ENCODE results near the gene MFF.
A peak's percentile ranks its signal among the peaks of the same experiment; 100 is the strongest.

Gene MFF, protein sequence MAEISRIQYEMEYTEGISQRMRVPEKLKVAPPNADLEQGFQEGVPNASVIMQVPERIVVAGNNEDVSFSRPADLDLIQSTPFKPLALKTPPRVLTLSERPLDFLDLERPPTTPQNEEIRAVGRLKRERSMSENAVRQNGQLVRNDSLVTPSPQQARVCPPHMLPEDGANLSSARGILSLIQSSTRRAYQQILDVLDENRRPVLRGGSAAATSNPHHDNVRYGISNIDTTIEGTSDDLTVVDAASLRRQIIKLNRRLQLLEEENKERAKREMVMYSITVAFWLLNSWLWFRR

DNA sequence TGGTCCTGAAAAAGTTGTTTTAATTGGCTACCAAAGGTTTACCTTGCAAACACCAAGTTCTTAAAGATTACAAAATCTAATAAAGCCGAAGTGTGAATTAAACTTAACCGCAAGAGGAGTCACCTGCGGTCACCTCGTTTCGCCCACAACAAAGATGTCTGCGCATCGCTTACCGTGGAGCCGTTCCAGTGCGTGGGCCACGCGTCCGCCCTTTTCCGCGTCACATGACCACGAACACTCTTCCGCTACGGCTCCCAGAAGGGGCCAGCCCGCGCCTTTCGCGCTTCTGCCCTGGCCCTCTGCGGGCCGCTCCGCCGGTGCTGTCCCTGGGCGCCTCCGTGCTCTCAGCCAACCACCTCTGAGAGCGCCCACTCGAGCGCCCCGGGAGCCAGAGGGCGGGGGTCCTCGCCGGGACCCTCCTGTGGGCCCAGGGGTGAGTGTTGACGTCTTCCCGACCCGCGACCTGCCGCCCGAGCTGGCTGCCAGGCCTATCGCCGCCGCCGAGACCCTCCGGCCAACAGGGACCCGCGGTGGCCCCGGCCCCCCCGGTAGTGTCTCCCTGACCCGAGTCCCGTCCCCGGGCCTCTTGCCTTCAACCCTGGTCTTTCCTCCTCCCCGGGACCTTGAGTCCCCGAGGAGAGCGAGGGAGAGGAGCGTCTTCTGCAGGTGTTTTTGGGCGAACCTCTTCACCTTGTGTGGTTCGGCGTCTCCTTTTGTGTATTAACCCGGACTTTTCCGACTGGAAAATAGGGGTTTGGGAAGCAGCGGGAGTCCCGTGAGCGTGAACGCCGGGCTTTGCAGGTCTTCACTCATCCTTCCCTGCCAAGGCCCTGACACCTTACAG is at the start of gene MFF:
MFF (plus strand) TSS at position 257 of the 844 bp plus-strand sequence. CDS start 5,415 bp downstream, outside the sequence.
- DNase-seq, result peak; percentile 95

DNA sequence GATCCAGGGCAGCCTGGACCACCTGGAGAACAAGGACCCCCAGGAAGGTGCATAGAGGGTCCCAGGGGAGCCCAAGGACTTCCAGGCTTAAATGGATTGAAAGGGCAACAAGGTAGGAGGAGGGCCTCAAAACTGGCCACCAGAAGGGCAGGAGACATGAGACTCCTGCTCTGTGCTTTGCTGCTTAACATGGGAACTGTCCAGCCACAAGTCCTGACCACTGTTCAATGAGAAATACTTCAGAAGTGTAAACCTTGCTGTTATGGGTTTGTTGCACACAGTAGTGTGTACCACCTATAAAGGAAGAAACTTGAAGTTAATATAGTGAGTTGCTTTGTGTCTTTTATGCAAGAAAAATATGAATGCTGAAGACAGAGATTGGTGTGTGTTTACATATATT is 44.2 kb upstream of the MFF start:
- no peak for DNase-seq

DNA sequence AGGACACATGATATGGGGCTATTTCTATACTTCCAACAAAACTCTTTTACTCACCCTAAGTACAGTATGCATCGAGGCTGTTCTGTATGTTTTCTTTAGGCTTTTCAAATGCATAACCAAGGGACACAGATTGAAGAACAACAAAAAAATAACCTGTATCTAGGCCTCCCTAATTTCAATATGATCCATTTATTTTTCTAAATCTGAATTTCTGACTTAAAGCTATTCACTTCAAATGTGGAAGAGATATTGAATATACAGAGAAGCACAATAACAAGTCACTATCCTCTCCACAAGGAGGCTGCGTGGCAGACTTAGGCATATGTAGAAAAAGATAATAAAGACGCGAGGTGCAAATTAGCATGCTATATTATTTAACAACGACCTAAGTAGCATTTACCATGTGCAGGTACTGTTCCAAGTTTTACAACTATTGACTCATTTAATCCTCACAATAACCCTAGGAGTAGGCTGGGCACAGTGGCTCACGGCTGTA is 39.3 kb upstream of the MFF start:
- no peak for DNase-seq

DNA sequence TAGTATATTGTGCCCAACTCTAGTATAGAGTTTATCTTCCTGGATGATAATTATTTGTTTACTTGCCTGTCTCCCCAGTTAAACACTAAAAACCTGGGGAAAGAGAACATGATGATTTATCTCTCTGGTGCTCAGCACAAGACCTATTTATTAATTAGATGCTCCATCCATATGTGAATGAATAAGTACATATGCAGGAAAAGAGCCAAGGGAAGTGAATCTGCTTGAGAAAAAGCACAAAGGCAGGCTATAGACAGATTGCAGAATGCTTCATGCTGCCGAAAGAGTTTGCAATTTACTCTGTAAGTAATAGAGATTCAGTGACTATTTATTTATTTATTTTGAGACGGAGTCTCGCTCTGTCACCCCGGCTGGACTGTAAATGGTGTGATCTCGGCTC is 37.3 kb upstream of the MFF start:
- DNase-seq, result no peak

DNA sequence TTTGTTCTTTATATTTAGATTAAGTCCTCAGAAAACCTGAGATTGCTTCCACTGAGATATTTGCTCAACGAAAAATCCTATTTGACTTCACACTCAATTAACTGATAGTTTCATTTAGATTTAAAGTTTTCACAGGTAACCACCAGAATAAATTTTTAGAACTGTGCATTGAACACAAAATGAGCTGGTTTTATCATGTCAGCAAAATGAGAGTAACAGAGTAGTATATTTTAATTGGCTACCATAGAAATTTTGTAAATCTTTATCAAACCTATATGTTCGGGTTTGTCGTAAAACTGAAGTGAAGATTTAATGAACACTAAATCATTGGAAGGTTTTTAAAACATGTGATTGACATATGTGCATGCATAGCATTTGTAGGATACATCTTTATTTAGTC is 32.7 kb upstream of the MFF start:
- DNase-seq, result no peak

DNA sequence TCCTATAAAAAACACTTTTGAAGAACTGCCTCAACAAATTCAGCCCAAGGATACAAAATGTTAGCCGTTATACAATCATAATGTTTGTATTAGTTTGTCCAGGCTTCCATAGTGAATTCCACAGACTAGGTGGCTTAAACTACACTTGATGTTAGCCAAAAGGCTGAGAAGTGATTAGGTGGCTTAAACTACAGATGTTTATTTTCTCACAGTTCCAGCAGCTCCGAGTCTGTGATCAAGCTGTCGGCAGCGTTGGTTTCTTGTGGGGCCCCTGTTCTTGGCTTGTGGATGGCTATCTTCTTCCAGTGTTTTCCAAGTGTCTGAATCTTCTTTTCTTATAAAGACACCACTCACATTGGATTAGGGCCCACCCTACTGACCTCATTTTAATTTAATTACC is 31.5 kb upstream of the MFF start:
- no peak for DNase-seq

DNA sequence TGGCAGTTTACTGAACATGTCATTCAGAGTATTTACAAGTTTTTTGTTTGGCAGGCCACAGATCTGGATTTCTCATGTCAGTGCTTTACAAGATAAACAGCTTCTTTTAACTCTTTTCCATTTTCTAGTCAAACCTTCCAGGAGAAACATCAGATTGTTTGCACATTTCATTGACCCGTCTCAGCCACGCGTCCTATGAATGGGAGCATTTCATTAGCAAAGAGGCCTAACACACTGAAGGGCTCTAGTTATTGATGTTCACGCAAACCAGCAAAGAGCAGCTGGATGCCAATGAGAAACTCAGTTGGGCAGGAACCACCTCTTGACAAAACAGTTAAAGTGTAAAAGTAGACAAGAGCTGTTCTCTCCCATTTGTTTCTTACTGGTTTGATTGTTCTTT is 29.2 kb upstream of the MFF start:
- DNase-seq, result peak; percentile 56

DNA sequence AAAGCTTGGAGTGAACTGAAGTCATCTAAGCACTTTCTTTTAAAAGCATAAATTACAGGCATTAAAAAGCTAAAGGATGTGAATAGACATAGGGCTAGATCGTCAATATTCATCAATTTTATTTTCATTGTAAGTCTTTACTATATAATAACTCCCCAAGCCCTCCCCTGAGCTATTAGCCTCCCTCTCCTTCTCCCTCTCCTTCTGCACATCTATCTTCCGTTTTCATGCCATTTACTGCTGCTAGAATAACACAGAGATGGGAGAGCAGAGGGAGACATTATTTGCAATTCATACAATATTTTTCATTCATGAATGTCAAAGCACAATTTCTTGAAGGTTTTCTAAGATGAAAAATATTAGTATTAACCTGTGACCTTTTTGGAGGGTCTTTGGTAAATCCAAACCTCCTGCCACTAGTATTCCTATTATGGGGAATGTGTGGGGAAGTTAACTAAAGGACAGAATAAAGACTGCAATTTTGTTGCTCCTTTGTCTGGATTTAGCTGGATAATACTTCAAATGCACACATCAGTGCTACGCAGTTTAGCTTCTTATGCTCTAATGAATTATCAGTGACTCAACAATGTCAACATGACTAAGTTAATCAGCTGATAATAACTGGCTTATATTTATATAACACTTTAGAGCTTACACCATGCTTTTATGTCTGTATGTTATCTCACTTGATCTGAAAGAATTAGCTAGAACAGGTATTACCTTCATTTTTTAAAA is 28.2 kb upstream of the MFF start:
- DNase-seq, result peak; percentile 5

DNA sequence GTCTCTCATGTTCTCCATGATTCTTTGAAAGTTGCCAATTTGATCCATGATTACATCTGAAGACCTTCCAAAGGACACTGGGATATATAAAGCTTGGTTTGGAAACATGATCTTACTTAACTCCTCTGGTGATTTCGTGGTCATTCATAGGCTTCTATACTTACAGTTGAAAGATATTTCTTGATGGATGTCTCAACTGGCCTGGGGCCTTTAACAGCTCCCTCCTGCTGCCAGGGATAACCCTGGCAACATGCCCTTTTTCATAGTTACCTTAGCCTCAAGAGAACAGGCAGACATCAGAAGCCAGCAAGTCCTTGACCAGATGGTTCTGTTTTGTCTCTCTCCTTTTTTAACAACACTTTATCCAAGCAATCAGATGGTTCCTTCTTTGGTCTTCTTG is 23.5 kb upstream of the MFF start:
- no peak for DNase-seq

DNA sequence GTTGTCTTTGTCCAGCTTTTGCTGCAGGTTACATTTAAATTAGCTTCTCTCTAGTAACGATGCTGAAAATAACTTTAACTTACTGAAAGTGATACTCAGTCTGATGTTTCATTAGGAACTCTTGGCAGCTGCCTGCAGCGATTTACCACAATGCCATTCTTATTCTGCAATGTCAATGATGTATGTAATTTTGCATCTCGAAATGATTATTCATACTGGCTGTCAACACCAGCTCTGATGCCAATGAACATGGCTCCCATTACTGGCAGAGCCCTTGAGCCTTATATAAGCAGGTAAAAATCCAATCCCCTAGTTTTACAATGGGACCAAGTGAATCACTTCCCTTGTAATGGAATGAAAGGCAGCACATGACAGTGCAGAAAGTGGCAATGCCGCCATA is 16.3 kb upstream of the MFF start:
- no peak for DNase-seq

DNA sequence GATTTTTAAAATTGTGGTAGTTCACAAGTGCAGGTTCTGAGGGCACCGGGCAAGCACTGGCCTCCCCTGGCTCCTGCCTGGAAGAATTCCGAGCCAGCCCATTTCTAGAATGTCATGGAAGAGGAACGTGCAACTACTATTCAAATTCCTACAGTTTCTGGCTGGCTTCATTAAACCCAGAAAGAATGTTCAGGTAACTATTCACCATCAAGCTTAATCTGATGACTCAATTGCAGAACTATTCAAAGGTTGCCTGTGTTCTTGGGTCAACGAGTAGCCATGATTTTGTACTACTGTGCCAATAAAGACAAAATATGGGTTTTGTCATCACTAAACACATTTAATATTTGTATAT is 14.3 kb upstream of the MFF start:
- DNase-seq, result no peak

DNA sequence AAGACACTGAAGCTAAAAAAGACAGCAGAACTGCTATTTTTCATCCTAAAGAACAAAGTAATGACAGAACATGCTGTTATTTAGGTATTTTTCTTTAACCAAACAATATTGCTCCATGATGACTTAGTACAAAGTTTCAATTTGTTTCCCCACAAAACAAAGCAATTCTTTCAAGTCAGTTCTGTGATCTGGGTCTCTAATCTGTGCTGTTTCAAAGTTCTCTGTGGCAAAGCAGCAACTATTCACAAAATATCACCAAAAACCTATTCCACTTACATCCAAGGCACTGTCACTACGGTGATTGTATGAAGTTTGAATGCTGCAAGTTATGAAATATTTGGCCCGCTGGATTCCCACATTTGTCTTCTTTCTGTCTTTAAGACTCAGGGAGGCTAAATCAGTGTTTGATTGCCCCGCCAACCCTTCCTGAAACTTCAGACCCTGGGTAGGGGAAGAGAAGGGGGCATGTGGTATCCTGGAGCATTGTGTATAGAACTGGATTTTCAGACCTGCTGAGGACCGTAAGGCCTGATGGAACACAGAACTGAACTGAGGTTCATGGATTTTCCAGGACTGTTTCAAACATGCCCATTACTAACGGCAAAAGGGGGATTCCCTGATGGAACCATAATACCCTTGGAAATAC is 13.1 kb upstream of the MFF start:
- DNase-seq, result no peak

DNA sequence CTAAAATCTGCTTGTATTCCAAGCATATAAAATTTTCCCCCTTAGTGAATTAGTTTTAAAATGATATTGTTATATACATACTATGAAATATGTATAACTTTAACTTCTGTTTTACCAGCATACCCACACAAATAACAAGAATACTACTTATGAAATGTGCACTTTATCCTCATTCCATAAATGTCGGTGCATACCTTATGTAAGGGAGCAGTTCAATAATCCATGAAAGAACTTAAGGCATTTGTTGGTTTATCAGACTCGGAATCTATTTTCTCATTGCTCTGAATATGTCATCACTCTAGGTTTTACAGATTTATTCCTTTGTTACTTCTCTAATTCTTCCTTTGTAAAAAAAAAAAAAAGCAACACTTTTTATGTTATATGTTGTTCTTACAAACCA is 12.5 kb upstream of the MFF start:
- no peak for DNase-seq

DNA sequence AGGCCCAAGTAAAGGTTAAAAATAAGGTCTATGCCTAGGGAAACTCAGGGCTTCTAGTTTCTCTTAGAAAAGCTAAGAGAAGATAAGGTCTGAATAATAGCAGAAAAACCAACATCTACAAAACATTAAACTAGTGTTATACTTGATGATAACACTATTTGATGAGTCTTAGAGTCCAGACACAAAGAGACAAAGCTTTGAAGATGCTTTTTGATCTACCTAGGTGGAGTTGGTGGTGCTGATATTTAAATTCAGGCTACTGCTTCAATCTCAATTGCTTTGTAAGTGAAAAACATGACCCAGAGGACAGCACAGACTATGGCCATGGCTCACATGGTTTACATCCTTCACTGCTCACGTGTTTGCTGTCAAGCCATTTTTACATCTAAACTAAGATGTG is 11.7 kb upstream of the MFF start:
- no peak for DNase-seq

DNA sequence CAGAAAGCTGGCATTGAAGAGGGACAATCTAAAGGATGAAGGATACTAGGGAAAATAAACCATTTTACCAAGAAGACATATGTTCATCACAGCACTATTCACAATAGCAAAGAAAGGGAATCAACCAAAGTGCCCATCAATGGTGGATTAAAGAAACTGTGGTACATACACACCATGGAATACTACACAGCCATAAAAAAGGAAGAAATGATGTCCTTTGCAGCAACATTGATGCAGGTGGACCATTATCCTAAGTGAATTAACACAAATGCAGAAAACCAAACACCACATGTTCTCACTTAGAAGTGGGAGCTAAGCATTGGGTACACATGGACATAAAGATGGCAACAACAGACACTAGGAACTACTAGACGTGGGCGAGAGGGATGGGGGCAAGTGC is 7.2 kb upstream of the MFF start:
- DNase-seq, result no peak

DNA sequence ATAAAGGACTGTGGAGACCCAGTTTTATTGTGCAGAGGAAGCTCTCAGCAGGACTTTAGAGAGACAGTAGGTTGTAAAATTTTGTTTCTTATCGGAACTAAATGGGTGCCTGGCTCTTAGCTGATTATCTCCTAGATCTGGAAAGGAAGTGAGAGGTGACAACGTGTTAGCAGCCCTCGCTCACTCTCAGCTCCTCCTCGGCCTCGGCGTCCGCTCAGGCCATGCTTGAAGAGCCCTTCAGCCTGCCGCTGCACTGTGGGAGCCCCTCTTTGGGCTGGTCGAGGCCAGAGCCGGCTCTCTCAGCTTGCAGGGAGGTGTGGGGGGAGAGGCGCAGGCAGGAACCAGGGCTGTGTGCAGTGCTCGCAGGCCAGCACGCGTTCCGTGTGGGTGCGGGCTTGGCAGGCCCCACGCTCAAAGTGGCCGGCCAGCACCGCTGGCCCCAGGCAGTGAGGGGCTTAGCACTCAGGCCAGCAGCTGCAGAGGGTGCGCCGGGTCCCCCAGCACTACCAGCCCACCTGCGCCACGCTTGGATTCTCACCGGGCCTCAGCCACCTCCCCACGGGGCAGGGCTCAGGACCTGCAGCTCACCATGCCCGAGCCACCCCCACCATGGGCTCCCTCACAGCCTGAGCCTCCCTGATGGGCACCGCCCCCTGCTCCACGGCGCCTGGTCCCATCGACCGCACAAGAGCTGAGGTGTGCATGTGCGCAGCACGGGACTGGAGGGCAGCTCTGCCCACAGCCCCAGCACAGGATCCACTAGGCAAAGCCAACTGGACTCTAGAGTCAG is 4.6 kb upstream of the MFF start:
- no peak for DNase-seq

DNA sequence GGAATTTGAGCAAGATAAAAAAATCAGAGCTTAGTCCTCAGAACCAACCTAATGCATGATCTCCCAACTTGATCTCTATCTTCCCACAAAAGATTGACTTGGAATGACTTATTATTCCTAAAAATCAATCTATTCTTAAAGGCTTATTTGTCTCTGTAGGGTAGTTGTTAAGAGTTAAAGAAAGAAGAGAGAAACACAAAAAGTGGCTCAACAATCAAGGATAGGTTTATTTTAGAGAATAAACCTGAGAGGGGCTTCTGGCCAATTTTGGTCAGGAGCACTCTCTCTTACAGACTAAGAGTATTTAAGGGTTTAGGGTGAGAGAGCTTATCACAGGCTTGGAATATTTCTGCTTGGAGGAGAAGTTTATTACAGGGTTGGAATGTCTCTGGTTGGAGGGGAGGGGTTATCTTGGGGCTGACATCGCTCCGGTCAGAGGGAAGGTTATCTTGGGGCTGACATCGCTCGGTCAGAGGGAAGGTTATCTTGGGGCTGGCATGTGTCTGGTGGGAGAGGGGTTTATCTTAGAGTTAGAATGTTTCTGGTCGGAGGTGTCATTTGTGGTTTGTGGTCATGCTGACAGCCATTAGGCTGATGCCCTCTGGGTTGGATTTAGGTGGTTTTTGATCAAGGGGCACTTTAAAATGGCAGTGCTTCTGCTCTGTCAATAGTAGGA is 2.4 kb upstream of the MFF start:
- no peak for DNase-seq

DNA sequence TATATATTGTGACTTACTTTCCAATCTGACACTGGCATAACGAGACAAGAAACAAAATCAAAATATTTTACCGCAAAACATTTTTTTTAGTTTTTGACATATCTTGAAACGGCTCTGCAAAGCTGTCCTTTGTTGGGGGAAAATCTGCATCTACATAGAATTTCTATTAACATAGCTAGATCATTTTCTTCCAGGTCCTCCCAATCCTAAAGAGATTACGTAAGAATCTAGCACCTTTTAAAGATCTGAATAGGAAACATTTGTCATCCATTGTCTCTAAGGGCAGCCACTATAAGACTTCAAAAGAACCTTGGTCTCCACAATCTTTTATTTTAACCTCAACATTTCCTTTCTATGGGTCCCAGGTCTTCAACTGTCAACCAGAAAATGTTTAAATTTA is 1.2 kb upstream of the MFF start:
- DNase-seq, result no peak

DNA sequence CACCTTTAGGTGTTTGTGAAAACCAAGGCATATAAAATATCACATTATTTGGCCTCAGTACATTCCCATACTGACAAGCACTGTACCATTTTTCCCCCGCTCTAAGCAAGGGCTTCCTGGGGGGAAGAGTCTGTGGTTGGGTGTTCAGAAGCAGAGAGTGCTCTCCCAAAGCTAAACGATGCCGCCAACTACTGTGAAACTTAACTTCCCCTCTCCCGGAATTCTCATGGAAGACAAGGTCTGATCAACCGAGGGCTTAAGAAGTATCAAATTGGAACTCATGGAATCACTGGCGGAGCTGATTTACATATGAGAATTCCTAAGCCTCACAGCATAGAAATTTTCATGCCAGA is 433 bp upstream of the MFF start:
- DNase-seq, result peak; percentile 63

DNA sequence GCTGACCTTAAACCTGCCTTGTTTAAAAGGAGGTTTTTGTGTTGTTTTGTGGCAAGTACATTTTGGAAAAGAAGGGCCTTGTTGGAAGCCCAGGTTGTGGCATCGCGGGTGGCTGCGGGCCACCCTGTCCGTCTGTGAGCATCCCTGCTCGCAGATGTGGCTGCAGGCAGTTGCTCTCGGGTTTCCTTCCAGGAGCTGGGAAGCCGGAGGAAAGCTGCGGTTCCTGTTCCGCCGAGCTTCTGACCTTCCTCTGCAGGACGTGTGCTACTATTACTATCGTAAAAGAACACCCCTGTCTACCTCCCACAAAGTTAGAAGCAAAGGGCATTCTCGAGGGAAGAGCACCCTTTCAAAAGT is 766 bp downstream of the MFF start:
- peak; percentile 56 for DNase-seq

DNA sequence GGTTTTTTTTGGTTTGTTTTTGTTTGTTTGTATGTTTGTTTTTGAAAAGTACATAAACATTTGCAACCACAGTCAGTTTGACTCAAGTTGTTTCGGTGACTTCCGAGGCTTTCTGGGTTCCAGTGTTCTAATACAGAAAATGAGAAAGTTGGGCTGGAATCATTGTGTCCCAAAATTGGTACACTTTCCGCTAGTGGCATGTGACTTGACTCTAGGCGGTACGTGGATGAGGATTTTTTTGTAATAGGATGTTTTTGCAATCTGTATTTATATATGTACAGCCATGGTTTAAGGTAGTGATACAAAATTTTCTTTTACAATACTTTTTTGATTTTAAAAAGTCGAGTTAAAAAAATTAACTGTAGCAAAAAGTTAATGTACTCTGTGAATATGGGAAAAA is 1.7 kb downstream of the MFF start:
- no peak for DNase-seq

DNA sequence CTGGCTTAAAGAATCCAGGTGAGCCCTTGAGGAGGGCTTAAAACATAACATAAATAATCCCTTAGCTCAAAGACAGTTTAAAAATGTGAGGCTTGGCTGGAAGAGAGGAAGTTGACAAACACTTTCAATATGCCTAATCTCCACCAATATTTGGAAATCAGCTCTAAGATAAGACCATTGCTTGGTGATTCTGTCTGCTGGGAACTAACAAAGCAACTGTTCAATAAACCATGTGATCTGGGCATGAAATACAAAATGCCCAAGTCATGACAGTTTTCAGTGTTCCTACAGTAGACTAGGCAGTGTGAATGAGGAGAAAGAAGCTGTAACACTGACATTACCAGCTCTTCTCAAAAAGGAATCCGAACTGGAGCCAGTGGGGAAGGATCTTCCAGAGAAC is 10.7 kb downstream of the MFF start:
- no peak for DNase-seq
